HepG2 (cell line): Measurements from ENCODE around the gene EIF4ENIF1. TPM values are rescaled to one million over a fixed set of nuclear protein-coding genes. Genes with fewer than 3 reads are reported as not detected.

Source experiments
- AGO1 ChIP-seq: fragments of 200-400 bp; formaldehyde crosslinking; IDR thresholded peaks from 2 replicates; pipeline ENCODE4 v1.6.1; 2017; ENCODE audit warnings: mild to moderate bottlenecking, low read depth, low read length, moderate library complexity; ENCODE audit not compliant: poor library complexity, severe bottlenecking
- ELF3 ChIP-seq: IDR thresholded peaks from 2 replicates; pipeline ENCODE4 v1.6.1; 2016; ENCODE audit warnings: missing genetic modification reagents, missing compliant biosample characterization
- FOXM1 ChIP-seq: sonication (generic); formaldehyde crosslinking; IDR thresholded peaks from 2 replicates; pipeline ENCODE4 v1.5.0; 2020; ENCODE audit warnings: missing genetic modification reagents
- GABPA ChIP-seq, 2 experiments: IDR thresholded peaks; 2 replicates each; pipeline ENCODE4 v1.6.1; 2011 to 2016; ENCODE audit warnings: low read depth in 2 of 2, low read length in 1 of 2, missing biosample characterization in 1 of 2, missing genetic modification characterization in 1 of 2
- HMG20B ChIP-seq: conservative IDR thresholded peaks from 2 replicates; pipeline ENCODE4 v1.6.1; 2016; ENCODE audit warnings: missing genetic modification reagents, missing compliant biosample characterization
- HNRNPLL ChIP-seq: fragments of 200-400 bp; formaldehyde crosslinking; IDR thresholded peaks from 2 replicates; pipeline ENCODE4 v1.6.1; 2017; ENCODE audit warnings: mild to moderate bottlenecking, low read depth, low read length; ENCODE audit not compliant: poor library complexity, severe bottlenecking
- IKZF4 ChIP-seq: sonication (generic); formaldehyde crosslinking; IDR thresholded peaks from 2 replicates; pipeline ENCODE4 v1.5.1; 2020; ENCODE audit warnings: borderline replicate concordance, mild to moderate bottlenecking, low read depth, missing genetic modification reagents; ENCODE audit errors: not compliant biosample characterization
- KLF9 ChIP-seq: IDR thresholded peaks from 2 replicates; pipeline ENCODE4 v1.6.1; 2016; ENCODE audit warnings: low read depth
- MXD4 ChIP-seq: IDR thresholded peaks from 2 replicates; pipeline ENCODE4 v1.6.1; 2016; ENCODE audit warnings: mild to moderate bottlenecking, missing biosample characterization, missing genetic modification reagents
- NCOA5 ChIP-seq: sonication (generic); formaldehyde crosslinking; IDR thresholded peaks from 2 replicates; pipeline ENCODE4 v1.4.0; 2020; ENCODE audit warnings: missing genetic modification reagents
- PAF1 ChIP-seq: IDR thresholded peaks from 2 replicates; pipeline ENCODE4 v1.6.1; 2016; ENCODE audit warnings: missing genetic modification reagents, missing compliant biosample characterization
- PHF21A ChIP-seq: sonication (generic); formaldehyde crosslinking; IDR thresholded peaks from 2 replicates; pipeline ENCODE4 v1.5.0; 2020; ENCODE audit warnings: mild to moderate bottlenecking, missing genetic modification reagents
- SIX1 ChIP-seq: sonication (generic); formaldehyde crosslinking; IDR thresholded peaks from 2 replicates; pipeline ENCODE4 v1.4.0; 2020; ENCODE audit warnings: missing genetic modification reagents, borderline replicate concordance
- SRF ChIP-seq: IDR thresholded peaks from 2 replicates; pipeline ENCODE4 v1.6.1; 2011; ENCODE audit warnings: mild to moderate bottlenecking, low read depth, low read length, moderate library complexity
- SRY ChIP-seq: sonication (generic); formaldehyde crosslinking; IDR thresholded peaks from 2 replicates; pipeline ENCODE4 v1.8.0; 2022; ENCODE audit warnings: mild to moderate bottlenecking, missing genetic modification reagents
- TRIM24 ChIP-seq: sonication (generic); formaldehyde crosslinking; IDR thresholded peaks from 2 replicates; pipeline ENCODE4 v1.8.0; 2022; ENCODE audit warnings: mild to moderate bottlenecking, missing genetic modification reagents
- ZNF354B ChIP-seq: sonication (generic); formaldehyde crosslinking; IDR thresholded peaks from 2 replicates; pipeline ENCODE4 v1.8.0; 2022; ENCODE audit warnings: mild to moderate bottlenecking, missing genetic modification reagents
- ZNF367 ChIP-seq: sonication (generic); formaldehyde crosslinking; IDR thresholded peaks from 2 replicates; pipeline ENCODE4 v1.4.0; 2020; ENCODE audit warnings: missing genetic modification reagents, borderline replicate concordance
- ZNF562 ChIP-seq: sonication (generic); formaldehyde crosslinking; IDR thresholded peaks from 2 replicates; pipeline ENCODE4 v1.8.0; 2022; ENCODE audit warnings: missing genetic modification reagents, borderline replicate concordance
- polyA plus RNA-seq, 8 experiments: library from polyadenylated mRNA; depleted of rRNA in 3 of 8; stranded (reverse) in 7 of 8; unstranded in 1 of 8; fragments of >200 nt; fragmentation: Illumina TruSeq in 4 of 8; extraction: Trizol in 4 of 8; gene quantifications; 2 replicates each; pipeline versions ENCODE4 v1.2.1 to v1.2.3, GENCODE V29; 2011 to 2016; ENCODE audit warnings: low read depth in 4 of 8, missing spikeins in 1 of 8, mixed read lengths in 1 of 8; ENCODE audit not compliant: insufficient read depth in 1 of 8
- total RNA-seq, 5 experiments: library from RNA; depleted of rRNA; stranded (reverse); fragments of >200 nt; fragmentation: Illumina TruSeq; extraction: Trizol; gene quantifications; 2 replicates each; pipeline ENCODE4 v1.2.3, GENCODE V29; 2016; ENCODE audit warnings: low read depth in 1 of 5
- TF ChIP-seq, protein P1 (sequence below): sonication (generic); formaldehyde crosslinking; IDR thresholded peaks from 2 replicates; pipeline ENCODE4 v1.5.0; 2020; ENCODE audit warnings: mild to moderate bottlenecking, missing genetic modification reagents, borderline replicate concordance
- TF ChIP-seq, protein P2 (sequence below): sonication (generic); formaldehyde crosslinking; IDR thresholded peaks from 2 replicates; pipeline ENCODE4 v1.9.0; 2021; ENCODE audit warnings: missing genetic modification reagents, borderline replicate concordance
- TF ChIP-seq, protein P3 (sequence below): sonication (generic); formaldehyde crosslinking; IDR thresholded peaks from 2 replicates; pipeline ENCODE4 v1.4.0; 2020; ENCODE audit warnings: mild to moderate bottlenecking, missing genetic modification reagents

The EIF4ENIF1 gene
- total and polyA plus RNA-seq, 2 of the 13 experiments (the other 11 are each of a cell fraction or from before 2014, with no cell fraction given) = 11.9 to 12.3 TPM

- TF ChIP-seq GABPA (IDR thresholded peaks at IDR 0.05; ENCODE audit: low read depth, low read length) (no peak), GABPA (CRISPR knock-in tag; IDR thresholded peaks at IDR 0.05; ENCODE audit: low read depth) (peak; percentile 25; the same call in 1 of the 2 replicates), SRF (no peak), AGO1 (peak; percentile 35), PAF1 (no peak), ZNF562 (no peak), SRY (CRISPR knock-in tag) (peak; percentile 78), ZNF367 (CRISPR knock-in tag) (0 out of 2 replicates have a peak, but pooled peaks have one; percentile 74), MXD4 (CRISPR knock-in tag) (peak; percentile 71; the same call in 1 of the 2 replicates), SIX1 (CRISPR knock-in tag) (no peak), ZNF354B (CRISPR knock-in tag) (no peak), IKZF4 (CRISPR knock-in tag) (peak; percentile 82), NCOA5 (CRISPR knock-in tag) (no peak), ELF3 (CRISPR knock-in tag) (peak; percentile 19; the same call in 1 of the 2 replicates), HNRNPLL (peak; percentile 66), TRIM24 (CRISPR knock-in tag) (no peak), KLF9 (CRISPR knock-in tag) (no peak), FOXM1 (CRISPR knock-in tag) (no peak; the same call in 1 of the 2 replicates), HMG20B (no peak), PHF21A (CRISPR knock-in tag) (peak; percentile 79; the same call in 1 of the 2 replicates)
- TF ChIP-seq, protein P1, sequence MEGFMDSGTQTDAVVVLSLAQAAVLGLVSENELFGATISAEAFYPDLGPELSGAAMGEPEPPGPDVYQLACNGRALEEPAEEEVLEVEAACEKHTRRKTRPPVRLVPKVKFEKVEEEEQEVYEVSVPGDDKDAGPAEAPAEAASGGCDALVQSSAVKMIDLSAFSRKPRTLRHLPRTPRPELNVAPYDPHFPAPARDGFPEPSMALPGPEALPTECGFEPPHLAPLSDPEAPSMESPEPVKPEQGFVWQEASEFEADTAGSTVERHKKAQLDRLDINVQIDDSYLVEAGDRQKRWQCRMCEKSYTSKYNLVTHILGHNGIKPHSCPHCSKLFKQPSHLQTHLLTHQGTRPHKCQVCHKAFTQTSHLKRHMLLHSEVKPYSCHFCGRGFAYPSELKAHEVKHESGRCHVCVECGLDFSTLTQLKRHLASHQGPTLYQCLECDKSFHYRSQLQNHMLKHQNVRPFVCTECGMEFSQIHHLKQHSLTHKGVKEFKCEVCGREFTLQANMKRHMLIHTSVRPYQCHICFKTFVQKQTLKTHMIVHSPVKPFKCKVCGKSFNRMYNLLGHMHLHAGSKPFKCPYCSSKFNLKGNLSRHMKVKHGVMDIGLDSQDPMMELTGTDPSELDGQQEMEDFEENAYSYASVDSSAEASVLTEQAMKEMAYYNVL (CRISPR knock-in tag) = no peak
- TF ChIP-seq, protein P2, sequence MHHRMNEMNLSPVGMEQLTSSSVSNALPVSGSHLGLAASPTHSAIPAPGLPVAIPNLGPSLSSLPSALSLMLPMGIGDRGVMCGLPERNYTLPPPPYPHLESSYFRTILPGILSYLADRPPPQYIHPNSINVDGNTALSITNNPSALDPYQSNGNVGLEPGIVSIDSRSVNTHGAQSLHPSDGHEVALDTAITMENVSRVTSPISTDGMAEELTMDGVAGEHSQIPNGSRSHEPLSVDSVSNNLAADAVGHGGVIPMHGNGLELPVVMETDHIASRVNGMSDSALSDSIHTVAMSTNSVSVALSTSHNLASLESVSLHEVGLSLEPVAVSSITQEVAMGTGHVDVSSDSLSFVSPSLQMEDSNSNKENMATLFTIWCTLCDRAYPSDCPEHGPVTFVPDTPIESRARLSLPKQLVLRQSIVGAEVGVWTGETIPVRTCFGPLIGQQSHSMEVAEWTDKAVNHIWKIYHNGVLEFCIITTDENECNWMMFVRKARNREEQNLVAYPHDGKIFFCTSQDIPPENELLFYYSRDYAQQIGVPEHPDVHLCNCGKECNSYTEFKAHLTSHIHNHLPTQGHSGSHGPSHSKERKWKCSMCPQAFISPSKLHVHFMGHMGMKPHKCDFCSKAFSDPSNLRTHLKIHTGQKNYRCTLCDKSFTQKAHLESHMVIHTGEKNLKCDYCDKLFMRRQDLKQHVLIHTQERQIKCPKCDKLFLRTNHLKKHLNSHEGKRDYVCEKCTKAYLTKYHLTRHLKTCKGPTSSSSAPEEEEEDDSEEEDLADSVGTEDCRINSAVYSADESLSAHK (CRISPR knock-in tag) = no peak
- TF ChIP-seq, protein P3, sequence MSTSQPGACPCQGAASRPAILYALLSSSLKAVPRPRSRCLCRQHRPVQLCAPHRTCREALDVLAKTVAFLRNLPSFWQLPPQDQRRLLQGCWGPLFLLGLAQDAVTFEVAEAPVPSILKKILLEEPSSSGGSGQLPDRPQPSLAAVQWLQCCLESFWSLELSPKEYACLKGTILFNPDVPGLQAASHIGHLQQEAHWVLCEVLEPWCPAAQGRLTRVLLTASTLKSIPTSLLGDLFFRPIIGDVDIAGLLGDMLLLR = peak; percentile 28; the same call in 1 of the 2 replicates
Observed at GRCh38 chr22:31399211-31400022, 90.2 kb downstream of the EIF4ENIF1 start, which contains the start of gene DRG1 (continued).
